Endodermal cell (in vitro differentiated cells): Measurements from ENCODE around the gene ALKBH1. TPM values are rescaled to one million over a fixed set of nuclear protein-coding genes. Genes with fewer than 3 reads are reported as not detected.
A peak's percentile ranks its signal among the peaks of the same experiment; 100 is the strongest.
"Not testable (repeated sequence)": the region's sequence is repeated elsewhere in the genome, so short reads cannot be mapped to it uniquely, and the experiment has no call there.

ENCODE experiments used
- DNase-seq: peaks from one replicate; pipeline ENCODE4 v3.0.0-alpha.2; 2017
- H3K27ac ChIP-seq: 2 replicates; pipeline ENCODE4 v1.5.1; 2013; ENCODE audit warnings: mild to moderate bottlenecking, low read depth, low read length, moderate library complexity
- H3K27me3 ChIP-seq: 2 replicates; pipeline ENCODE4 v1.6.1; 2013; ENCODE audit warnings: mild to moderate bottlenecking, low read length, moderate library complexity; ENCODE audit not compliant: insufficient read depth, control insufficient read depth, poor library complexity, severe bottlenecking
- H3K36me3 ChIP-seq: 2 replicates; pipeline ENCODE4 v1.7.0; 2013; ENCODE audit warnings: mild to moderate bottlenecking, low read length, moderate library complexity; ENCODE audit not compliant: control insufficient read depth, insufficient read depth
- H3K4me1 ChIP-seq: one replicate; pipeline ENCODE4 v1.7.0; 2013; ENCODE audit warnings: low read length; ENCODE audit not compliant: control insufficient read depth, insufficient read depth
- H3K4me3 ChIP-seq: 2 replicates; pipeline ENCODE4 v1.5.1; 2013; ENCODE audit warnings: mild to moderate bottlenecking, low read length, moderate library complexity
- H3K9ac ChIP-seq: 2 replicates; pipeline ENCODE4 v1.6.1; 2013; ENCODE audit warnings: mild to moderate bottlenecking, low read length, moderate library complexity; ENCODE audit not compliant: poor library complexity, severe bottlenecking; ENCODE audit errors: extremely low read depth
- H3K9me3 ChIP-seq: 2 replicates; pipeline ENCODE4 v1.6.1; 2013; ENCODE audit warnings: mild to moderate bottlenecking, low read length, moderate library complexity; ENCODE audit not compliant: control insufficient read depth
- H3K27ac Mint-ChIP-seq: 2 replicates; pipeline ENCODE4 v1.8.0; 2020; ENCODE audit warnings: mixed read lengths
- H3K27me3 Mint-ChIP-seq: 2 replicates; pipeline ENCODE4 v1.8.0; 2021; ENCODE audit warnings: mild to moderate bottlenecking, mixed read lengths; ENCODE audit not compliant: insufficient read depth
- H3K36me3 Mint-ChIP-seq: 2 replicates; pipeline ENCODE4 v1.8.0; 2020; ENCODE audit warnings: low read depth, mixed read lengths
- H3K4me1 Mint-ChIP-seq: 2 replicates; pipeline ENCODE4 v1.8.0; 2020; ENCODE audit warnings: mixed read lengths
- H3K4me3 Mint-ChIP-seq: 2 replicates; pipeline ENCODE4 v1.8.0; 2020; ENCODE audit warnings: mild to moderate bottlenecking, moderate library complexity, mixed read lengths
- H3K9me3 Mint-ChIP-seq: 2 replicates; pipeline ENCODE4 v1.8.0; 2020; ENCODE audit warnings: mild to moderate bottlenecking, mixed read lengths
- WGBS, 2 experiments: methylation state at CpG; one replicate each; pipeline versions ENCODE4 v1.1.5 to v1.1.7; 2013; ENCODE audit warnings: missing lambda C conversion rate in 2 of 2, mixed read lengths in 1 of 2; ENCODE audit not compliant: insufficient coverage in 1 of 2, insufficient read length in 1 of 2; 5-methylcytosine and 5-hydroxymethylcytosine counted together
- total RNA-seq, 2 donors: library from RNA; stranded (reverse); fragmentation: NEBNext Ultra II Directional in 1 of 2; extraction: Animal tissue kit (Norgen Biotek cat#: 25700) in 1 of 2; gene quantifications; 2 replicates in 1 of 2; 3 replicates in 1 of 2; pipeline ENCODE4 v1.2.1, GENCODE V29; 2021
- TF ChIP-seq, protein P1 (sequence below): fragments of 200-600 bp; sonication (generic); conservative IDR thresholded peaks from 2 replicates; pipeline ENCODE4 v1.5.0; 2021; ENCODE audit warnings: antibody characterized with exemption, mild to moderate bottlenecking

Gene ALKBH1
- total RNA-seq, 2 donors from 2014 or later: 11.0 to 15.1 TPM

DNA sequence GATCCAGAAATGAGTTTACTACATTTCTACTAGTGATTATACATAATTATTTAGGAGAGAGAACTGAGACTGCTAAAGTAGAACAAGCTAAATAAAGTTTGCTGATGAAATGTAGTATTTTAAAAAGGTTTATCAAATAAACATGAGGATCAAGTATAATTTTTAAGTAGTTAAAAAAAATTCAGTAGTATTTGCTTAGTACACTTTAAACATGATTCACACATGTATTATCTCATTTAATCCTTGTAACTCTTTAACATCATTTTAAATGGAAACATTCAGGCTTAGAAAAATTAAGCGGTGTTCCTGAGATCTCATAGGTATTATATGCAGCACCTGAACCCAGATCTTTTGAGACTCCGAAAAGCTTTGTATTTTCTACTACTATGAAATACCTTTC, 44.4 kb upstream of the ALKBH1 start:
- H3K9ac ChIP-seq: no peak overlapping the region
- peaks cover 13% of the 10 kb centered on the region for H3K9me3 ChIP-seq
- WGBS, 2 experiments: 83 to 98% methylated on average over 1 to 2 of the region's 2 CpGs
- Mint-ChIP-seq H3K4me3 (no peak overlapping the region), H3K9me3 (peaks cover 6% of the 10 kb centered on the region), H3K4me1 (no peaks in the 10 kb centered on the region), H3K27me3 (no peaks in the 10 kb centered on the region), H3K27ac (no peak overlapping the region), H3K36me3 (peaks cover 75% of the 10 kb centered on the region)
- no peak overlapping the region for H3K4me3 ChIP-seq
- DNase-seq: no peak
- H3K27me3 ChIP-seq: no peaks in the 10 kb centered on the region
- H3K4me1 ChIP-seq: no peaks in the 10 kb centered on the region
- peaks cover 64% of the 10 kb centered on the region for H3K36me3 ChIP-seq
- TF ChIP-seq, protein P1, sequence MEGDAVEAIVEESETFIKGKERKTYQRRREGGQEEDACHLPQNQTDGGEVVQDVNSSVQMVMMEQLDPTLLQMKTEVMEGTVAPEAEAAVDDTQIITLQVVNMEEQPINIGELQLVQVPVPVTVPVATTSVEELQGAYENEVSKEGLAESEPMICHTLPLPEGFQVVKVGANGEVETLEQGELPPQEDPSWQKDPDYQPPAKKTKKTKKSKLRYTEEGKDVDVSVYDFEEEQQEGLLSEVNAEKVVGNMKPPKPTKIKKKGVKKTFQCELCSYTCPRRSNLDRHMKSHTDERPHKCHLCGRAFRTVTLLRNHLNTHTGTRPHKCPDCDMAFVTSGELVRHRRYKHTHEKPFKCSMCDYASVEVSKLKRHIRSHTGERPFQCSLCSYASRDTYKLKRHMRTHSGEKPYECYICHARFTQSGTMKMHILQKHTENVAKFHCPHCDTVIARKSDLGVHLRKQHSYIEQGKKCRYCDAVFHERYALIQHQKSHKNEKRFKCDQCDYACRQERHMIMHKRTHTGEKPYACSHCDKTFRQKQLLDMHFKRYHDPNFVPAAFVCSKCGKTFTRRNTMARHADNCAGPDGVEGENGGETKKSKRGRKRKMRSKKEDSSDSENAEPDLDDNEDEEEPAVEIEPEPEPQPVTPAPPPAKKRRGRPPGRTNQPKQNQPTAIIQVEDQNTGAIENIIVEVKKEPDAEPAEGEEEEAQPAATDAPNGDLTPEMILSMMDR: no peak
- no peak overlapping the region for H3K27ac ChIP-seq

DNA sequence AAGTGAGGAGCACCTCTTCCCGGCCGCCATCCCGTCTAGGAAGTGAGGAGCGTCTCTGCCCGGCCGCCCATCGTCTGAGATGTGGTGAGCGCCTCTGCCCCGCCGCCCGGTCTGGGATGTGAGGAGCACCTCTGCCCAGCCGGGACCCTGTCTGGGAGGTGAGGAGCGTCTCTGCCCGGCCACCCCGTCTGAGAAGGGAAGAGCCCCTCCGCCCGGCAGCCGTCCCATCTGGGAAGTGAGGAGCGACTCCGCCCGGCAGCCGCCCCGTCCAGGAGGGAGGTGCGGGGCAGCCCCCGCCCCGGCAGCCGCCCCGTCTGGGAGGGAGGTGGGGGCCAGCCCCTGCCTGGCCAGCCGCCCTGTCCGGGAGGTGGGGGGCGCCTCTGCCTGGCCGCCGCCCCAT, 39.6 kb upstream of the ALKBH1 start:
- not testable (repeated sequence) for DNase-seq, H3K27me3 ChIP-seq, H3K4me3 Mint-ChIP-seq, H3K4me1 Mint-ChIP-seq, H3K27ac Mint-ChIP-seq, H3K27ac ChIP-seq, H3K9ac ChIP-seq, H3K4me3 ChIP-seq, H3K27me3 Mint-ChIP-seq, H3K4me1 ChIP-seq
- Histone ChIP-seq H3K9me3 (peaks cover 21% of the 10 kb centered on the region), H3K36me3 (peaks cover 60% of the 10 kb centered on the region)
- WGBS, 2 experiments: 89 to 93% methylated on average over 5 to 33 of the region's 33 CpGs
- peaks cover 70% of the 10 kb centered on the region for H3K36me3 Mint-ChIP-seq
- peaks cover 18% of the 10 kb centered on the region for H3K9me3 Mint-ChIP-seq

DNA sequence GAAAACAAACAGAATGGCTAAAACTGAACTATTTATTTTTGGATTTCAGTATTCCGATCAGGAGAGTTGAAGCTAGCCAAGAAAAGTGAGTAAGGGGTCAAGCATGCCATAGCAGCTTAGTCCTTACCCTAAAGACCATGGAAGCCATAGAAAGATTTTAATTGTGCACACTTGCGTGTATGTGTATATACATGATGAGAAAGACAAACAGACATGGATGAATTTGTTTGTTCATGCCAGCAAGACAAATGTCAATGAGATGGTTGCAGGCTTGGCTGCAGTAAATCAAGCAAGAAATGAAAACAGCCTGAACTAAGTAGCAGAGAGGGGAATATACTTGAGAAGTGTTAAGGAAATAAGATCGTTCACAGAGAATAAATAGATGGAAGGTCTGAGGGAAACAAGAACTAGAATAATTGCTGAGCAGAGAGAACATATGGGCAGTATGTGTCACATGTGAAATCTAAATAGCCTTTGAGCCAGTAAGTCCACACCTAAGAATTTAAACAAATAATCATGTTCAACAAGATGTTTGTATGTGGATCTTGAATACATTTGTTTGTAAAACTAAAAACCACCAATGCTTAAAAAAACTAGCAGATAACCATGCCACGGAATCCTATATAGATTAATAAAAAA, 38.4 kb upstream of the ALKBH1 start:
- no peaks in the 10 kb centered on the region for H3K27me3 ChIP-seq
- H3K4me1 ChIP-seq: no peaks in the 10 kb centered on the region
- Mint-ChIP-seq H3K36me3 (peaks cover 70% of the 10 kb centered on the region), H3K4me3 (no peak overlapping the region), H3K9me3 (peaks cover 18% of the 10 kb centered on the region), H3K27ac (no peak overlapping the region), H3K27me3 (no peaks in the 10 kb centered on the region), H3K4me1 (no peaks in the 10 kb centered on the region)
- TF ChIP-seq, protein P1: no peak
- peaks cover 55% of the 10 kb centered on the region for H3K36me3 ChIP-seq
- H3K4me3 ChIP-seq: no peak overlapping the region
- H3K9me3 ChIP-seq: peaks cover 21% of the 10 kb centered on the region
- no peak for DNase-seq
- WGBS, 2 experiments: 77 to 89% methylated on average over 2 to 3 of the region's 4 CpGs
- no peak overlapping the region for H3K9ac ChIP-seq
- H3K27ac ChIP-seq: no peak overlapping the region

DNA sequence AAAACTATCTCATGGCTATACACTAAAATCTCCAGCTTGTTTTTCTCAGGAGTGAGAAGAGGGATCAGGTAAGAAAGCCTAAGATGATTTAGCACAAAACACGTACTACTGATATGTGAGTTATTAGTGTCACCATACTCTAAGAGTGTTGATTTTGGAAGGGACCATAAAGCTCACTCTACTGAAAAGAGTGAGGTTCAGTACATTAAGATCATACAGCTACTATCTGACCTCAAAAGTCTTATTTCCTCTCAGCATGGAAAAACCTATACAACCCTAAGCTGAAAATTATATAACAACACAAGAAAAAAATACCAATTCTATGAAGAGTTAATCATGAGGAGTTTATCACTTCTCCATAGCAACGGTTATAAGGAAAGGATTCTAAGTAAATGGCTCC, 33.6 kb upstream of the ALKBH1 start:
- peaks cover 48% of the 10 kb centered on the region for H3K36me3 ChIP-seq
- Mint-ChIP-seq H3K27me3 (no peaks in the 10 kb centered on the region), H3K9me3 (peaks cover 5% of the 10 kb centered on the region), H3K36me3 (peaks cover 56% of the 10 kb centered on the region), H3K4me3 (no peak overlapping the region), H3K27ac (peak overlapping the region; percentile 64), H3K4me1 (peaks cover 2% of the 10 kb centered on the region)
- H3K4me1 ChIP-seq: no peaks in the 10 kb centered on the region
- no peaks in the 10 kb centered on the region for H3K27me3 ChIP-seq
- no peak overlapping the region for H3K27ac ChIP-seq
- no peak overlapping the region for H3K4me3 ChIP-seq
- H3K9me3 ChIP-seq: peaks cover 5% of the 10 kb centered on the region
- TF ChIP-seq, protein P1: no peak
- no peak for DNase-seq
- H3K9ac ChIP-seq: no peak overlapping the region
- WGBS, 2 experiments: 96 to 100% methylated on average over 2 of the region's 2 CpGs
